Stimulated activated CD4-positive, alpha-beta T cell treated with anti-CD3 and anti-CD28 coated beads, Interleukin-2, amount 100 ng/mL, for 24 hours (primary cell): ENCODE measurements around the gene WBP1.

Experiments used
- DNase-seq, 2 donors: peaks; one replicate each; pipeline ENCODE4 v3.0.0-alpha.2; 2020

WBP1 gene

DNA sequence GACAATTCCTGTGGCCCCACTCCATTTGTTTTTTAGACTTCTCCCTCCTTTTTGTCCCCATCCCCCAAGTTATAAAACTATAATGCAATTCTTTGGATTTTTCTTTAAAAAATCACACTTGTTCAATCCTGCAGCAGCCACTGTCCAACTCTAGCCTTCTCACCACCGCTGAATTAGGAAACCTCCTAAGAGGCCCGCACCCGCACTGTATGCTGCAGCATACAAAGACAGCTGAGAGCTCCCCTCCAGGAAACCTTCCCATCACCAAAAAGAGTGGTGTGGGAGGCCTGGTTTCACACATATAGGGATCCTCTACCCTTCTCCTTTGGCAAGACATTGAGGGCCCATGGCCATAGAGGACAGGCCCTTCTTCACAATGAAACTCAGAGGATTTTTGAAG, 46.4 kb downstream of the WBP1 start:
- no peak for DNase-seq

DNA sequence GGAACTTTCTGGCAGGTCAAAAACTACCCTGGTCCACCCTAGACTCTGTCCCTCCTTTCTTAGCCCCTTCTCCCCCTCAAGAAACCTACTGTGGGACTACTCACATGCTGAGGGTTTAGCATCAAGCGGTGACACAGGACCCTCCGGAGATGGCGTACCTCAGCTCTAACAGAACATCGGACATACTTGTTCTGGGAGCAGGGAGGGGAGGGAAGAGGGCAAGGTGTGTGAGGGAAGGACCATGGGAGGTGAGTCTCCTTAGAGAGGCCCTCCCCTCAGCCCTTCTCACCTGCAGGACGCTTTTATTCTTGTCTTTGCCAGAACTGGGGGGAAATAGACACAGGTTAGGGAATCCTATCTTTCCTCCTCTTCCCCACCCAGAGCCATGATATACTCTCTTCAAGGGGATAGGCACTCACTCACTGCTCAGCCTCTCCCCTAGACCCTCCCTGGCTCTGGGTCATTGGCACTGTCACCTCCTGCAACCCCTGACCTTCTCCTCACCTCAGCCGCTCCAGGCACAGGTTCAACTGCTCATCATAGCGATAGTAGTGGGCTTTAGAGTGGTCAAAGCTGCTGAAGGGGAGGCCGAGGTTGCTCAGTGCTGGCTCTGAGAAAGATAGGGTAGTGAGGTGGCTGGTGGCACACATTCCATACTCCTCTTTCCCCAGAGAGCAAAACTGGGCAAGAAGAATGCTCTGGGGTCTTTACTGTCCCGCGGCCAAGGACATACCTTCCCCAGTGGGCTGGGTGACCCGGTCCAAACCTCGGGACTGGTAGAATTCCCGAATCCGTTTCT, 47.4 kb downstream of the WBP1 start:
- DNase-seq = no peak

DNA sequence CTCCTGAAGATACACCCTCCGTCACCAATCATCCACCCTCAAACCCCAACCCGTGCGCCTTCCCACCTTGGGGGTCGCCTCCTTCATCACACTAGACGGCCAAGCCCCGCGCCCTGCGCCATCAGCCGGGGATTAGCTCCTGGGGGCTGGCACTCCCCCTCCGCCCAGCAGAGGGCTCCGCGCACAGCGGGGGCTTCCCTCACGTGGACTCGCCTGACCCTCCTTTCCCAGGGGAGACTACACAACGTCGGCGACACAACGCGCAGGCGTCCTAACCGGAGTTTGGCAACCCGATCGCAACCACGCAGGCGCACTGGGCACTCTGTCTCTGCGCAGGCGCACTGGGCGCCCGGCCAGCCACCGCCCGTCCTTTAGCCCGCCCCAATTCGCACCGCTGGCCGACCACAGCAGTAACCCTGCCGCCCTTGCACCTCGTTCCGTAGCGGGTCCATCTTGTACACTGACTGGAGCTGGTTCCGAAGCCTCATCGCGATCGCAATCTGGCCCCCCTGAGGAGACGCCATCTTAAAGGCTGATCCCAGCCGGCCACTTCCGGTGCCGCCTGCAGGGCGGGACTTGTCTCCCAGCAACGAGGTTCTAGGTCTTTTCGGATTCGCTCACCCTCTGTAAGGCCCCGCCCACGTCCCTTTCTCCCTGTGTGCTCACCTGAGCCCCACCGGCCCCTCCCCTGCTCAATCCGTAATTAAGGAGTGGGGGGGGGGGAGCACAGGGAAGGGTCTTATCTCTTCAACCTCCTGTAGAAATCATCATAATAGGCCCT, 49.1 kb downstream of the WBP1 start, which contains the start of gene PCGF1:
Gene PCGF1, minus strand, starts transcription at position 551 of the 781 bp plus-strand sequence. Its CDS starts 27 bp downstream, at position 524.
- DNase-seq = peak; percentile 99 to 100

DNA sequence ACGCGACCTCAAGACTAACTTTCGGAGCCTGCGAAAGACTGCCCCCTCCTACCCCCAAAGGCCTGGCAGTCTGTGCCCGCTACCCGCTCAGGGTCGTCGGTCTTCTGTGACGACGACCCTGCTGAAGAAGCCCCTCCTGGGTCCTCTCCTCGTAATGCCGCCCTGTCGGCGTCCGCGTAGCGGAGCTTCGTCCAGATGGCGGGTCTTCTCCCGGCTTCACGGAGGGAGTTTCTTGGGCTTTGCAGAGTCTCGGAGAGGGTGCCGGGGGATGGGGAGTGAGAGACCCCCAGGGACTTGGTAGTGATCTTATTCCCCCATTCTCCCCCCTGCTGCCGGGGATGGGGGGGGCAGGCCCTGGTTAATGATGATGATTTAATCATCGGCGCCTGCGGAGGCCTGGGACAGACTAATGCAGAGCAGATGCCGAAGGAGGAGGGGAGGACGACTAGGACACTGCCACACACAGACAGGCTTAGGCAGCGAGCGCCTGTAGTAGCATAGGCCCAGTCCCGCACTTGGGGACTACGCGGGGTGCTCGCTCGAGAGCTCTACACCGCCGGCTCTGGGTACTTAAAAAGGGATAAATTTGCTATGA, 49.8 kb downstream of the WBP1 start:
- no peak for DNase-seq

DNA sequence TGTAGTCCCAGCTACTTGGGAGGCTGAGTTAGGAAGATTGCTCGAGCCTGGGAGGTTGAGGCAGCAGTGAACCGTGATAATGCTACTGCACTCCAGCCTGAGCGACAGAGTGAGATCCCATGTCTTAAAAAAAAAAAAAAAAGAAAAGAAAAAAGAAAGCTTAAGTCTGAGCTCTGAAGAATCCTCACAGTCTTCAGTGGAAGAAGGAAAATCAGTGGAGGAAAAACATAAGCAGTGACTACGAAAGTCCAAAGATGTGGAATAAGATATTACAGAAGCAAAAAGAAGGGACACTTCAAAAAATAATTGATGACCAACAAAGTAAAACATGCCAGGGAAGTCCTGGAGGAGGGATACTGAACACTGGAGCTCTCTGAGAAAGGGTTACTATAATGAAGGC, 52.0 kb downstream of the WBP1 start:
- no peak for DNase-seq
